ENCODE results near the gene CFAP20.

The CFAP20 gene

GRCh38 chr16:58137581-58137980 lies 8.4 kb upstream of the CFAP20 start:
- no peak overlapping the region for H3K4me3 Mint-ChIP-seq
- peaks cover 19% of the 10 kb centered on the region for H3K36me3 Mint-ChIP-seq (ENCODE audit: low read depth)
- ATAC-seq: no peak
- H3K9me3 Mint-ChIP-seq: peaks cover 11% of the 10 kb centered on the region
- DNase-seq: no peak
- no peaks in the 10 kb centered on the region for H3K4me1 Mint-ChIP-seq
- H3K27me3 Mint-ChIP-seq: no peaks in the 10 kb centered on the region
- no peak overlapping the region for H3K27ac Mint-ChIP-seq

- Mint-ChIP-seq H3K27ac (peak overlapping the region; percentile 86), H3K36me3 (ENCODE audit: low read depth) (peaks cover 5% of the 10 kb centered on the region), H3K4me3 (peak overlapping the region; percentile 86), H3K4me1 (peaks cover 51% of the 10 kb centered on the region), H3K9me3 (peaks cover 3% of the 10 kb centered on the region), H3K27me3 (no peaks in the 10 kb centered on the region)
- ATAC-seq (peak; percentile 4), DNase-seq (no peak)
These were observed 477 bp downstream of the CFAP20 start for GRCh38 chr16:58128711-58129096.

- H3K4me3 Mint-ChIP-seq: peak overlapping the region; percentile 86
- H3K27me3 Mint-ChIP-seq: no peaks in the 10 kb centered on the region
- ATAC-seq: no peak
- peaks cover 3% of the 10 kb centered on the region for H3K9me3 Mint-ChIP-seq
- peaks cover 53% of the 10 kb centered on the region for H3K4me1 Mint-ChIP-seq
- peak overlapping the region; percentile 20 for H3K27ac Mint-ChIP-seq
- no peak for DNase-seq
- H3K36me3 Mint-ChIP-seq (ENCODE audit: low read depth): peaks cover 5% of the 10 kb centered on the region
These were observed 975 bp downstream of the CFAP20 start for GRCh38 chr16:58128181-58128631.

- Mint-ChIP-seq H3K27ac (peak overlapping the region; percentile 20), H3K27me3 (no peaks in the 10 kb centered on the region), H3K4me3 (peak overlapping the region; percentile 86), H3K9me3 (peaks cover 3% of the 10 kb centered on the region), H3K4me1 (peaks cover 54% of the 10 kb centered on the region), H3K36me3 (ENCODE audit: low read depth) (peaks cover 5% of the 10 kb centered on the region)
- DNase-seq: no peak
- no peak for ATAC-seq
These were observed 1.5 kb downstream of the CFAP20 start for GRCh38 chr16:58127634-58128033.

- Mint-ChIP-seq H3K36me3 (ENCODE audit: low read depth) (peaks cover 5% of the 10 kb centered on the region), H3K9me3 (peaks cover 3% of the 10 kb centered on the region), H3K27me3 (no peaks in the 10 kb centered on the region), H3K4me3 (peak overlapping the region; percentile 86), H3K4me1 (peaks cover 56% of the 10 kb centered on the region), H3K27ac (peak overlapping the region; percentile 30)
- no peak for ATAC-seq
- no peak for DNase-seq
These were observed 2.1 kb downstream of the CFAP20 start for GRCh38 chr16:58127033-58127556.

- Mint-ChIP-seq H3K36me3 (ENCODE audit: low read depth) (peaks cover 5% of the 10 kb centered on the region), H3K27ac (peak overlapping the region; percentile 30), H3K4me3 (peak overlapping the region; percentile 86), H3K27me3 (no peaks in the 10 kb centered on the region), H3K4me1 (peaks cover 62% of the 10 kb centered on the region), H3K9me3 (peaks cover 3% of the 10 kb centered on the region)
- DNase-seq (no peak), ATAC-seq (no peak)
These were observed 2.7 kb downstream of the CFAP20 start for GRCh38 chr16:58126451-58126961.

- Mint-ChIP-seq H3K4me1 (peaks cover 67% of the 10 kb centered on the region), H3K9me3 (peaks cover 3% of the 10 kb centered on the region), H3K36me3 (ENCODE audit: low read depth) (peaks cover 5% of the 10 kb centered on the region), H3K27me3 (no peaks in the 10 kb centered on the region), H3K27ac (peak overlapping the region; percentile 57), H3K4me3 (peak overlapping the region; percentile 31)
- DNase-seq (no peak), ATAC-seq (no peak)
These were observed 3.3 kb downstream of the CFAP20 start for GRCh38 chr16:58125781-58126335.

GRCh38 chr16:58125041-58125440 lies 4.1 kb downstream of the CFAP20 start:
- DNase-seq (no peak), ATAC-seq (no peak)
- Mint-ChIP-seq H3K27ac (no peak overlapping the region), H3K36me3 (ENCODE audit: low read depth) (peaks cover 5% of the 10 kb centered on the region), H3K27me3 (no peaks in the 10 kb centered on the region), H3K4me1 (peaks cover 70% of the 10 kb centered on the region), H3K9me3 (peaks cover 3% of the 10 kb centered on the region), H3K4me3 (no peak overlapping the region)

- ATAC-seq (no peak), DNase-seq (no peak)
- no peaks in the 10 kb centered on the region for H3K27me3 Mint-ChIP-seq
- no peak overlapping the region for H3K4me3 Mint-ChIP-seq
- H3K4me1 Mint-ChIP-seq: peaks cover 69% of the 10 kb centered on the region
- peaks cover 5% of the 10 kb centered on the region for H3K36me3 Mint-ChIP-seq (ENCODE audit: low read depth)
- peaks cover 3% of the 10 kb centered on the region for H3K9me3 Mint-ChIP-seq
- H3K27ac Mint-ChIP-seq: no peak overlapping the region
These were observed 4.6 kb downstream of the CFAP20 start for GRCh38 chr16:58124601-58124915.

GRCh38 chr16:58123896-58124600 lies 5.1 kb downstream of the CFAP20 start:
- Mint-ChIP-seq H3K27ac (no peak overlapping the region), H3K36me3 (ENCODE audit: low read depth) (peaks cover 5% of the 10 kb centered on the region), H3K27me3 (no peaks in the 10 kb centered on the region), H3K9me3 (no peaks in the 10 kb centered on the region), H3K4me1 (peaks cover 68% of the 10 kb centered on the region), H3K4me3 (no peak overlapping the region)
- DNase-seq: no peak
- no peak for ATAC-seq

- peaks cover 50% of the 10 kb centered on the region for H3K4me1 Mint-ChIP-seq
- no peak for DNase-seq
These were observed 8.0 kb downstream of the CFAP20 start for GRCh38 chr16:58121132-58121531.

GRCh38 chr16:58120234-58120633 lies 8.9 kb downstream of the CFAP20 start:
- Mint-ChIP-seq H3K4me3 (no peak overlapping the region), H3K36me3 (ENCODE audit: low read depth) (peaks cover 10% of the 10 kb centered on the region), H3K27ac (no peak overlapping the region)

More at GRCh38 chr16:58121132-58121531, 8.0 kb downstream of the CFAP20 start:
- no peak overlapping the region for H3K4me3 Mint-ChIP-seq
- no peaks in the 10 kb centered on the region for H3K9me3 Mint-ChIP-seq
- peaks cover 8% of the 10 kb centered on the region for H3K36me3 Mint-ChIP-seq (ENCODE audit: low read depth)
- no peak for ATAC-seq
- H3K27ac Mint-ChIP-seq: no peak overlapping the region
- H3K27me3 Mint-ChIP-seq: no peaks in the 10 kb centered on the region

GRCh38 chr16:58119509-58119845 lies 9.7 kb downstream of the CFAP20 start:
- ATAC-seq (no peak), DNase-seq (no peak)
- H3K9me3 Mint-ChIP-seq: no peaks in the 10 kb centered on the region
- peaks cover 18% of the 10 kb centered on the region for H3K36me3 Mint-ChIP-seq (ENCODE audit: low read depth)
- no peaks in the 10 kb centered on the region for H3K27me3 Mint-ChIP-seq
- peaks cover 38% of the 10 kb centered on the region for H3K4me1 Mint-ChIP-seq
- H3K4me3 Mint-ChIP-seq: no peak overlapping the region
- H3K27ac Mint-ChIP-seq: no peak overlapping the region

More at GRCh38 chr16:58120234-58120633, 8.9 kb downstream of the CFAP20 start:
- Mint-ChIP-seq H3K9me3 (no peaks in the 10 kb centered on the region), H3K27me3 (no peaks in the 10 kb centered on the region), H3K4me1 (peaks cover 42% of the 10 kb centered on the region)
- ATAC-seq (no peak), DNase-seq (no peak)

- peaks cover 22% of the 10 kb centered on the region for H3K36me3 Mint-ChIP-seq (ENCODE audit: low read depth)
- H3K4me1 Mint-ChIP-seq: peaks cover 33% of the 10 kb centered on the region
- H3K27ac Mint-ChIP-seq: no peak overlapping the region
- H3K4me3 Mint-ChIP-seq: no peak overlapping the region
- no peak for ATAC-seq
- H3K27me3 Mint-ChIP-seq: no peaks in the 10 kb centered on the region
- H3K9me3 Mint-ChIP-seq: no peaks in the 10 kb centered on the region
- no peak for DNase-seq
These were observed 10.2 kb downstream of the CFAP20 start for GRCh38 chr16:58118801-58119508.

- peaks cover 33% of the 10 kb centered on the region for H3K36me3 Mint-ChIP-seq (ENCODE audit: low read depth)
These were observed 12.7 kb downstream of the CFAP20 start for GRCh38 chr16:58116529-58116928.

More at GRCh38 chr16:58116529-58116928, 12.7 kb downstream of the CFAP20 start:
- Mint-ChIP-seq H3K4me1 (peaks cover 19% of the 10 kb centered on the region), H3K27me3 (no peaks in the 10 kb centered on the region), H3K27ac (no peak overlapping the region), H3K9me3 (no peaks in the 10 kb centered on the region), H3K4me3 (no peak overlapping the region)
- ATAC-seq (no peak), DNase-seq (no peak)

All from activated naive CD8-positive, alpha-beta T cell treated with anti-CD3 and anti-CD28 coated beads, Interleukin-2, amount 50 U/mL, for 24 hours (primary cell).